ENCODE data around the gene SLC2A9.
"Not testable (repeated sequence)": the region's sequence is repeated elsewhere in the genome, so short reads cannot be mapped to it uniquely, and the experiment has no call there.

SLC2A9 gene

DNA sequence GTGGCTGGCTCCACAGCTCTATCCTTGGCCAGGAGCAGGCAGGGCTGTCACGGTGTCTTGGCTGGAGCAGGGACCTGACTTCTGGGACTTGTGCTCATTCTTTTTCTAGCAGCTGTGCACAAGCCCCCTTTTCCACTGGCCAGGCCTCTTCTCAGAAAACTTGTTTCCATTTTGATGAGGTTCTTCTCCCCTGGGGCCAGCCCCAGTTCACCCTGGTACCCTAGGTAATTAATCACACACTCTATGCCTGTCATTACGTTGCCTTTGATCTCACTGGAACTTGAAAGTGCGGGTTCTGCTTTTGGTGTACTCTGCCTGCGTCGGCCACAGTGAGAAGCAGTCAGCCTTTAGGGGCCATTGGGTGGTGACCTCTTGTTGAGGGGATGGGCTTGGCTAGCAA is 213.2 kb downstream of the SLC2A9 start:
- no peak for DNase-seq

DNA sequence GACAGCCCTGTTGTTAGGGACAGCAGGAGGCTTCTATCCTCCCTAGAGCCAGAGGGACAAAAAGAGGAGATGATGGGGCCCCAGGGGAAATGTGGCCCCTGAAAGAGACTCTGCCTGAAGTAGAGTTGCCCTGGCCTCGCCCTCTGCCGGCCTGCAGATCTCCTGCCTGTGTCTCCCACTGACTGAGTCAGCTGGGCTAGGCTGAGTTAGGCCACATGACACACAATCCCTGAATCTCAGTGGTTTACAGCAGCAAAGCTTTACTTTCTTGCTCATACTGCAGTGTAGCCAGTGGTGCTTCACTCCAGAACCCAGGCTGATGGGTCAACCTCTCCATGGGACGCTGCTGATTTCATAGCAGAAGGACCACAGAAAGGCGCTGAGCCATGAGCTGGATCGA is 216.4 kb downstream of the SLC2A9 start:
- DNase-seq = no peak

GRCh38 chr4:9800848-9801247 is 220.4 kb downstream of the SLC2A9 start:
- no peak for DNase-seq

GRCh38 chr4:9796641-9797040 is 224.7 kb downstream of the SLC2A9 start:
- DNase-seq = not testable (repeated sequence)

DNA sequence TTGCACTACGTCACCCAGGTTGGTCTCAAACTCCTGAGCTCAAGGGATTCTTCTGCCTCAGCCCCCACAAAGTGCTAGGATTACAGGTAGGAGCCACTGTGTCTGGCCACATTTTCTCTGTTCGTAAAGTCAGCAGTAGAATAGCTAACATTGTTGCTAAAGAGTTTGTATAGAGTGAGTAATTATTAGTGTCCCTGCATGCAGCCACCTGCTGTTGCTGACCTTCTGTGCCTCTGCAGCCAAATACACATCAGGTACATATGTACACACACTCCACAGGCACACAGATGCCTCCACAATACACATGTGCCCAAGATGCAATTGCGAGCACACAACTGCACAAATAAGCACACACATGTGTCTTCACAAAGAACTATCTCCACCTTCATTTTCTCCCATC is 228.9 kb downstream of the SLC2A9 start:
- no peak for DNase-seq

- DNase-seq = not testable (repeated sequence)
These were observed 235.4 kb downstream of the SLC2A9 start for GRCh38 chr4:9785891-9786290.

- no peak for DNase-seq
These were observed 239.2 kb downstream of the SLC2A9 start for GRCh38 chr4:9782136-9782436.

DNA sequence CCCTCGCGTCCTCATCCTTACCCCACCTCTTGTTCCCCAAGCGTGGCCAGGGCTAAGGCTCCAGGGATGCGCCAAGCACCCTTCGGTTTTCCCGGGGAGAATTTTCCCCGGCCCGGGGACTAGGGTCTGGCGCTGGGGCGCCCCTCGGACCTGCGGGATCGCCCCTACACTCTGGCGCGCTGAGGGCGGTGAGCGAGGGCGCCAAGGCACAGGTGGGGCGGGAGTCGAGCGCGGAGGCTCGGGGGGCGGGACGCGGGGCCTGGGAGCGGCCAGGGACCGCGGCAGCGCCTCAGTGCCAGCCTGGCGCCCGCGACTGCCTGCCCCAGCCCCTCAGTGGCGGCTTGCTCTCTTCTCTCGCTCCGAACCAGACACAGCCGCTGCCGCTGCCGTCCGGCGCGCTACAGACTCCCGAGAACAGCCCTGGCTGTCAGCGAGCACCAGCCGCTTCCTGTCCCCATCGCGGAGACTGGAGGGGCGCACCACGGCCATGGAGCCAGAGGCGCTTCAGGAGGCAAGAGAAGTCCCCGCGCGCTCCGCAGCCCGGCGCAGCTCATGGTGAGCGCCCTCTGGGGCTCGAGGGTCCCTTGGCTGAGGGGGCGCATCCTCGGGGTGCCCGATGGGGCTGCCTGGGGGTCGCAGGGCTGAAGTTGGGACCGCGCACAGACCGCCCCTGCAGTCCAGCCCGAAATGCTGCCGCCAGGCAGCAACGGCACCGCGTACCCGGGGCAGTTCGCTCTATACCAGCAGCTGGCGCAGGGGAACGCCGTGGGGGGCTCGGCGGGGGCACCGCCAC is 239.8 kb downstream of the SLC2A9 start, which contains the start of gene DRD5:
Gene DRD5 (plus strand): TSS at position 292 of the 793 bp plus-strand sequence. CDS start 396 bp downstream, at position 688.
- DNase-seq = no peak

Measured in GDM1 (cell line).